Subcutaneous adipose tissue (tissue), 4 donors: ENCODE measurements around the gene JARID2. TPM values are rescaled to one million over a fixed set of nuclear protein-coding genes. Genes with fewer than 3 reads are reported as not detected.

Experiments
- CTCF ChIP-seq: fragments of 450-650 bp; IDR thresholded peaks from one replicate; pipeline ENCODE4 v1.5.1; 2016; ENCODE audit warnings: low read depth, mild to moderate bottlenecking, control low read depth, antibody characterized with exemption, moderate library complexity
- total RNA-seq, 4 donors: library from RNA; depleted of rRNA; stranded (reverse); fragments of >200 nt; gene quantifications; one replicate each; pipeline ENCODE4 v1.1.0, GENCODE V29; 2016

JARID2 gene
- total RNA-seq, 4 donors from 2014 or later, result 9.8 to 17.2 (median 12.1) TPM

- no peak for TF ChIP-seq CTCF
Measured at GRCh38 chr6:15465212-15465611, 219.3 kb downstream of the JARID2 start.

- no peak for TF ChIP-seq CTCF
Measured at GRCh38 chr6:15470746-15471145, 224.9 kb downstream of the JARID2 start.

DNA sequence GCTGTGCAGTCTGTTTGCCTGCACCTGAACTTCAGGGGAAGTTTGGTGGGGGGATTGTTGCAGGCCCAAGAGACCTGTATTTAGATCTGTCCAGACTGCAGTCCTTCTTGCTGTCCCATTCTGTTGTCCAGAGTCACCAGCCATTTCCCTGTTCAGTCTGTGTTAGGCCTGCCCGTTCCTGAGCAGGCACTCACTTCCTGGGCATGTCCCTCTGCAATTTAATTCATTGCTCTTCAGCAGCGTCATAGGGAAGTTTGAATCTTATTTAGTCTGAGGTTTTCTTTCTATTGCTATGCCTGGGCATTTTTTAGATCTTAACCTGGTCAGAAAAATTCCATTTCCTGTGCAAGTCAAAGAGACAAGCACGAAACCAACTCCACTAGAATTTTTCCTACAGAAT, 226.8 kb downstream of the JARID2 start:
- TF ChIP-seq CTCF, result no peak

GRCh38 chr6:15473174-15473573, 227.3 kb downstream of the JARID2 start:
- no peak for TF ChIP-seq CTCF

DNA sequence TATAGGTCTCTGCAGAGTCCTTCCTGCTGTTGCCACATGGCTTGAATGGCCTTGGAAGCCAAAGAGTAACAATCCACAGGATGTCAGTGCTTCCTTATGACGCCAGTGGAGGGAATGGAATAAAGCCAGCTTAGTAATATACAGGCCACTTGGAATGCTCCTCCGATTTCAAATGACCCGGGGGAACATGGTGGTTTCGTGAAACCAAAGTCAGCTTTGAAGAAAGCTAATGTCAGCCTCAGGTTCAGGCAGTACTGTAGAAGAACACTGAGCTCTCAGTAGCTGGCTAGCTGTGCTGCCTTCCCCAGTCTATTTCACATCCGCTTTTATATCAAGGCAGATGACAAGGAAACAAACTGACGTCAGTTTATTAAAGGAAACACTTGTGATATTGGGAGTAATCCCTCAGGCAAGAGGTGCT, 227.9 kb downstream of the JARID2 start:
- no peak for TF ChIP-seq CTCF

- no peak for TF ChIP-seq CTCF
Measured at GRCh38 chr6:15474196-15474595, 228.3 kb downstream of the JARID2 start.

- no peak for TF ChIP-seq CTCF
Measured at GRCh38 chr6:15475261-15475660, 229.4 kb downstream of the JARID2 start.
